GM12873 (cell line): Measurements from ENCODE around the gene HRC.

Source experiments
- CTCF ChIP-seq: IDR thresholded peaks from 2 replicates; pipeline ENCODE4 v1.5.1; 2012; ENCODE audit warnings: low read depth, mild to moderate bottlenecking, moderate library complexity, low read length, control low read depth; ENCODE audit not compliant: insufficient read depth; ENCODE audit errors: missing control alignments

HRC gene

GRCh38 chr19:49104229-49104864 is 50.8 kb downstream of the HRC start:
- TF ChIP-seq CTCF = no peak

- TF ChIP-seq CTCF = no peak
Observed at GRCh38 chr19:49103331-49104085, 51.7 kb downstream of the HRC start.

GRCh38 chr19:49102303-49102702 is 52.9 kb downstream of the HRC start:
- no peak for TF ChIP-seq CTCF
